ENCODE measurements around the gene NEURL1.
"Not testable (repeated sequence)": the region's sequence is repeated elsewhere in the genome, so short reads cannot be mapped to it uniquely, and the experiment has no call there.

NEURL1 gene

DNA sequence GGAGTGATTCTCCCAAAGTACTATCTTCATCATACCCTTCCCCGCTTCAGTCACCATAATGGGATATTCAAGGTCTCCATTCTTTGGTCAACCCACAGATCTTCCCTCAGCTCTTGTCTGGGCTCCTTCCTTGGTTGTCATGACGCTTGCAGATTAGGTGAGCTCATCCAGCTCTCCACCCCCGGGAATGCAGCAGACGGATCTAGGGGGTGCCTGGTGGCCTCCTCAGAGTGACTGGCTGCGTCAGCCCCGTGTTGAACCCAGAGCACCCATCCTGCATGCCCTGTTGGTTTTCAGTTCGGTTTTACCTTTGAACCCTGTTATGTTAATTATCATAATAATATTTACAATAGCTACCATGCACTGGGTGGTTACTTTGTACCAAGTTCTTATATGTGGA is 6.4 kb downstream of the NEURL1 start:
- no peaks in the 10 kb centered on the region for H3K9me3 ChIP-seq (ENCODE audit: control insufficient read depth, insufficient read depth, low read length)
- H3K36me3 ChIP-seq (ENCODE audit: control insufficient read depth, insufficient read depth, low read length), result no peaks in the 10 kb centered on the region
- no peaks in the 10 kb centered on the region for H3K4me1 ChIP-seq (ENCODE audit: control insufficient read depth, insufficient read depth, low read length)
- H3K9ac ChIP-seq (ENCODE audit: low read depth, low read length), result no peak overlapping the region
- no peak overlapping the region for H3K4me3 ChIP-seq (ENCODE audit: low read depth, low read length)
- peaks cover 20% of the 10 kb centered on the region for H3K27me3 ChIP-seq (ENCODE audit: control insufficient read depth, insufficient read depth, low read length)

GRCh38 chr10:103500481-103500880 is 7.0 kb downstream of the NEURL1 start:
- Histone ChIP-seq H3K9ac (ENCODE audit: low read depth, low read length) (no peak overlapping the region), H3K27me3 (ENCODE audit: control insufficient read depth, insufficient read depth, low read length) (peaks cover 14% of the 10 kb centered on the region), H3K4me3 (ENCODE audit: low read depth, low read length) (no peak overlapping the region), H3K9me3 (ENCODE audit: control insufficient read depth, insufficient read depth, low read length) (no peaks in the 10 kb centered on the region), H3K4me1 (ENCODE audit: control insufficient read depth, insufficient read depth, low read length) (no peaks in the 10 kb centered on the region), H3K36me3 (ENCODE audit: control insufficient read depth, insufficient read depth, low read length) (no peaks in the 10 kb centered on the region)

- no peak overlapping the region for H3K9ac ChIP-seq (ENCODE audit: low read depth, low read length)
- H3K27me3 ChIP-seq (ENCODE audit: control insufficient read depth, insufficient read depth, low read length), result peaks cover 7% of the 10 kb centered on the region
- H3K4me3 ChIP-seq (ENCODE audit: low read depth, low read length), result no peak overlapping the region
- no peaks in the 10 kb centered on the region for H3K36me3 ChIP-seq (ENCODE audit: control insufficient read depth, insufficient read depth, low read length)
- H3K4me1 ChIP-seq (ENCODE audit: control insufficient read depth, insufficient read depth, low read length), result no peaks in the 10 kb centered on the region
- no peaks in the 10 kb centered on the region for H3K9me3 ChIP-seq (ENCODE audit: control insufficient read depth, insufficient read depth, low read length)
These were observed 7.7 kb downstream of the NEURL1 start for GRCh38 chr10:103501186-103501585.

GRCh38 chr10:103502849-103503660 is 9.6 kb downstream of the NEURL1 start:
- Histone ChIP-seq H3K9ac (ENCODE audit: low read depth, low read length) (no peak overlapping the region), H3K27me3 (ENCODE audit: control insufficient read depth, insufficient read depth, low read length) (no peaks in the 10 kb centered on the region), H3K9me3 (ENCODE audit: control insufficient read depth, insufficient read depth, low read length) (no peaks in the 10 kb centered on the region), H3K4me1 (ENCODE audit: control insufficient read depth, insufficient read depth, low read length) (no peaks in the 10 kb centered on the region), H3K36me3 (ENCODE audit: control insufficient read depth, insufficient read depth, low read length) (no peaks in the 10 kb centered on the region), H3K4me3 (ENCODE audit: low read depth, low read length) (no peak overlapping the region)

DNA sequence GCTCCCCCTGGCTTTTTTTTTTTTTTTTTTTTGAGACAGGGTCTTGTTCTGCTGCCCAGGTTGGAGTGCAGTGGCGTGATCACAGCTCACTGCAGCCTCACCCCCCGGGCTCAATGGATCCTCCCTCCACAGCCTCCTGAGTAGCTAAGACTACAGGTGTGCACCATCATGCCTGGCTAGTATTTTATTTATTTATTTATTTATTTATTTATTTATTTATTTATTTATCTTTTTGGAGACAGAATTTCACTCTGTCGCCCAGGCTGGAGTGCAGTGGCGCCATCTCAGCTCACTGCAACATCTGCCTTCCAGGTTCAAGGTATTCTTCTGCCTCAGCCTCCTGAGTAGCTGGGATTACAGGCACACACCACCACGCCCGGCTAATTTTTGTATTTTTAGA is 10.3 kb downstream of the NEURL1 start:
- not testable (repeated sequence) for H3K9ac ChIP-seq (ENCODE audit: low read depth, low read length); H3K9me3 ChIP-seq (ENCODE audit: control insufficient read depth, insufficient read depth, low read length); H3K4me3 ChIP-seq (ENCODE audit: low read depth, low read length); H3K36me3 ChIP-seq (ENCODE audit: control insufficient read depth, insufficient read depth, low read length); H3K27me3 ChIP-seq (ENCODE audit: control insufficient read depth, insufficient read depth, low read length); H3K4me1 ChIP-seq (ENCODE audit: control insufficient read depth, insufficient read depth, low read length)

- Histone ChIP-seq H3K9ac (ENCODE audit: low read depth, low read length) (no peak overlapping the region), H3K36me3 (ENCODE audit: control insufficient read depth, insufficient read depth, low read length) (no peaks in the 10 kb centered on the region), H3K4me1 (ENCODE audit: control insufficient read depth, insufficient read depth, low read length) (no peaks in the 10 kb centered on the region), H3K9me3 (ENCODE audit: control insufficient read depth, insufficient read depth, low read length) (no peaks in the 10 kb centered on the region), H3K27me3 (ENCODE audit: control insufficient read depth, insufficient read depth, low read length) (no peaks in the 10 kb centered on the region), H3K4me3 (ENCODE audit: low read depth, low read length) (no peak overlapping the region)
These were observed 10.8 kb downstream of the NEURL1 start for GRCh38 chr10:103504181-103504783.

GRCh38 chr10:103506061-103506460 is 12.6 kb downstream of the NEURL1 start:
- H3K36me3 ChIP-seq (ENCODE audit: control insufficient read depth, insufficient read depth, low read length), result no peaks in the 10 kb centered on the region
- H3K9ac ChIP-seq (ENCODE audit: low read depth, low read length), result no peak overlapping the region
- H3K4me3 ChIP-seq (ENCODE audit: low read depth, low read length), result no peak overlapping the region
- H3K9me3 ChIP-seq (ENCODE audit: control insufficient read depth, insufficient read depth, low read length), result no peaks in the 10 kb centered on the region
- no peaks in the 10 kb centered on the region for H3K4me1 ChIP-seq (ENCODE audit: control insufficient read depth, insufficient read depth, low read length)
- H3K27me3 ChIP-seq (ENCODE audit: control insufficient read depth, insufficient read depth, low read length), result no peaks in the 10 kb centered on the region

DNA sequence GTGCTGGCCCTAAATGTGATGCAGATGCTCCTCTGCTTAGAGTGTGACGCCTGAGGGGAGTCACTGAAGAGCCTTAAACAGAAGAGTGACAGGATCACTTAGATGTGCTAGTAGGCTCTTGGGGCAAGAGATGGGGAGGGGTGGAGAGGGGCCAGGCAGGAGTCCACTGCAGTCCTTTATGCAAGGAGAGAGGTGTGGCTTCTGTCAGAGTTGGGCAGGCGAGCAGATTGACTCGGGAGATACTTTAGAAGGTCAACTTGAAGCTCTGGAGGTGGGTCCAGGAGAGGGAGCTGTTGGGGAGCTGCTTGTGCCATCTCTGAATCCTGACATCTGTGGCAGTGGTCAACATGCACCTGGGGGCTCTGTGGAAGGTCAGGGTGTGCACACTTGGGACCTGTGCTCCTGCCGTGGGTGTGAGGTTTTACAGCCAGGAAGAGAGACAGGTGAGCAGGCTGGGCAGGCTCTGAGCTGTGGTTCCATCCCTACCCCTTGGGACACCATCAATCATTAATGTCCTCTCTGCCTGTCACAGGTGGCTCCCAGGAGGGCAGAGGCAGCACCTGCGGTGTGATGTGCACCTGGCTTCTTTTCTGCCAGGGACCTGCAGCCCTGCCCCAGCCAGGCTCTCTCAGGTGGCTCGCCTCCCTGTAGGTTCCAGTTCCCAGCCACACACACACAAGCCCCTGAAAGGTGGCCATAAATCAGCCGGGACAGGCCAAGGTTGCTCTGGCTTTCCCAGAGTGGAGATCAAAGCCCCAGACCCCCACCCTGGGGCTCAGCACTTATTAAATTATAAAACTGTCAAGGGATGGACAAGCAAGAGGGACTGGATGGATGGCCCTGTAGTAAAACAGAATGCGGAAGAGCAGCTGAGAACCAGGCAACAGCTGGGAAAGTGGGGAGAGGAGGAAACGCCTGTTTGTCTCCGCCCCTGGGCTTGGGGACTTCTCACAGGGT is 14.0 kb downstream of the NEURL1 start:
- Histone ChIP-seq H3K4me1 (ENCODE audit: control insufficient read depth, insufficient read depth, low read length) (no peaks in the 10 kb centered on the region), H3K9ac (ENCODE audit: low read depth, low read length) (no peak overlapping the region), H3K9me3 (ENCODE audit: control insufficient read depth, insufficient read depth, low read length) (no peaks in the 10 kb centered on the region), H3K36me3 (ENCODE audit: control insufficient read depth, insufficient read depth, low read length) (no peaks in the 10 kb centered on the region), H3K4me3 (ENCODE audit: low read depth, low read length) (no peak overlapping the region), H3K27me3 (ENCODE audit: control insufficient read depth, insufficient read depth, low read length) (no peaks in the 10 kb centered on the region)

DNA sequence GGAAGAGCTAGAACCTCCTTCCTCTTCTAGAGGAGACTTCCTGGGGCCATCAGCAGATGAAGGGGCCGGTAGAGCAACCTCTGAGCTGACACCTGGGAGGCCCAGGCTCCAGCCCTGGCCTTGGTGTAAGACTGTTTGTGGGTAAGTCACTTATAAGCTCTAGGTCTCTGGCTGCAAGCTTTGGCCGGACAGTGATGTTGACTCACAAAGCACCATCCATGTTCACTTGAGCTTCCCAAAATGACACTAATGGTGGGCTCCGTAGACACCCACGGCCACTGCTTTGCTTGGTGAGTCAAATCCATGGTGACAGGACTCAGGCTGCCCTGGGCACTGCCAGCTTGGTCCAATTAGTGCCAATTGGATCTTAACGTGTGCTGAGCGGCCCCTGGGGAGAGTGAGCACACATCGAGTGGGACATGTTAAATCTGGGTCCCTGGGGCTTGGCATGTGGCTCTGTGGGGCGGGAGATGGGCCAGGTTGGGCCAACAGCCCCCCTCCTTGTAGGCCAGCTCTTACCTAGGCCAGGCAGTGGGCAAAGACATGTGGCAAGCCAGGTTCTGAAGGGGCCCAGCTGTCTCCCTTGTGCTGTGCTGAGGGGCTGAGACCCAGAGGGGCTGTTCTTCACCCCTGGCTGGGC is 16.7 kb downstream of the NEURL1 start:
- no peaks in the 10 kb centered on the region for H3K36me3 ChIP-seq (ENCODE audit: control insufficient read depth, insufficient read depth, low read length)
- no peaks in the 10 kb centered on the region for H3K9me3 ChIP-seq (ENCODE audit: control insufficient read depth, insufficient read depth, low read length)
- no peak overlapping the region for H3K9ac ChIP-seq (ENCODE audit: low read depth, low read length)
- H3K27me3 ChIP-seq (ENCODE audit: control insufficient read depth, insufficient read depth, low read length), result no peaks in the 10 kb centered on the region
- no peaks in the 10 kb centered on the region for H3K4me1 ChIP-seq (ENCODE audit: control insufficient read depth, insufficient read depth, low read length)
- H3K4me3 ChIP-seq (ENCODE audit: low read depth, low read length), result no peak overlapping the region

DNA sequence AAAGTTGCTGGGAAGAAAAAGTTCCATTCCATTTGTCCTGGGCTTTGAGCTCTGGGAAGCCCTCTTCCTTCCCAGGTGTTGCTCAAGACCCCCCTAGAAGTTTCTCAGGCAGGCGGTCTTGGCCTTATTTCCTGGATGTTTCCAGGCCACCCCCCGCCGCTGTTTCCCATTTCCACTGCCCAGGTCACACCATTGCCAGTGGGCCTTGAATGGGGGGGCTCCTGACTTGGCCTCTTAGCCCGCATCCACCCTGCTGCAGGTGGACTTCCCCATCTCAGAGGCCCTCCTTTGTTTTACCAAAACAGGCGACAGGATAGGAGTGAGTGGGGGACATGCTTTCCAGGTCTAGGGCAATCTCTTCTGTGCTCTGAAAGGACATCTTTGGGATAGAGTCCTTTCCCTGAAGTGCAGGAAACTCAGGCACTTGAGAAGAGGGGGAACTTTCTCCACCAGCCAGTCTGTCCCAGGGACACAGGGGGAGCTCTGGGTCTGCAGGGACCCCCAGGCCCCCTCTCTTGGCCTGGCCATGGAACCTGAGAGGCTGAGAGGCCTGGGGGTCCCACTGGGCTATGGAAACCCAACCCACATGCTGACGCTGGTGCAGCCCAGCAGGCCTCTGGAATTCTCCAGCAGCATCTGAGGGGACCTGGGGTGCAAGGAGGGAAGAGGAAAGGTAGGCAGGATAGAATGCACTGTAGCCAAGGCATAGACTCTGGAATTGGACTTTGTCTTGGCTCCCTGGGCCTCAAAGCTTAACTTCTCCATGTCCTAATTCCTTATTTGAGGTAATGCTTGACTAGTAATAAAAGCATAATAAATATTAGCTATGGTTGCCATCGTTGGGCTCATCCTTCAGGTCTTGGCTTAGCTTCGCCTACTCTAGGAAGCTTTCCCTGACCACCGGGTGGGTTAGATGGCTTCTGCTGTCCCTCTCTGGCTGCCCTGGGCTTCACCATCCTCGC is 17.6 kb downstream of the NEURL1 start:
- Histone ChIP-seq H3K27me3 (ENCODE audit: control insufficient read depth, insufficient read depth, low read length) (no peaks in the 10 kb centered on the region), H3K9me3 (ENCODE audit: control insufficient read depth, insufficient read depth, low read length) (no peaks in the 10 kb centered on the region), H3K9ac (ENCODE audit: low read depth, low read length) (no peak overlapping the region), H3K36me3 (ENCODE audit: control insufficient read depth, insufficient read depth, low read length) (no peaks in the 10 kb centered on the region), H3K4me1 (ENCODE audit: control insufficient read depth, insufficient read depth, low read length) (no peaks in the 10 kb centered on the region), H3K4me3 (ENCODE audit: low read depth, low read length) (no peak overlapping the region)
